ENCODE measurements around the gene FZD10. TPM values are rescaled to one million over a fixed set of nuclear protein-coding genes. Genes with fewer than 3 reads are reported as not detected.

FZD10 gene
- total and polyA plus RNA-seq, 12 donors, result 0.04 to 0.24 (median 0.07) TPM; not detected in 5

DNA sequence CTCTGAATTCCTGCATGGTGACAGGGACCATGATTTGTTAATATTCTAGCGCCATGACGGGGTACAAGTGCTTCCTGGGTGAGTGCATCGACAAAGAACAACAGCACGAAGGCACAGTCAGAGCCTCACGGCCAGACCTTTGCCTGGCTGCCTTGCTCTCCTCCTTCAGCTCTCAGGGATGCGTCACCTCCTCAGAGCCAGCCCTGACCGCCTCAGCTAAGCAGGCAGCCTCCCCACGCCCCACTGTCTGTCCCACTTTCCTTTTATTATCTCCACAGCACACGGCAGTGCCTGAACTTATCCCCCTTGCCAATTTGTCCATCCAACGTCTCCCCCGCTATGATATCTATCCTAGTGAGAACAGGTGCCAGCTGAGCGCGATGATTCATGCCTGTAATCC, 16.5 kb upstream of the FZD10 start:
- Histone ChIP-seq H3K27ac (no peak overlapping the region), H3K4me3 (no peak overlapping the region), H3K4me1 (no peaks in the 10 kb centered on the region), H3K27me3 (peaks cover 0 to 48% (median 19%) of the 10 kb centered on the region in 7 donors), H3K9me3 (no peaks in the 10 kb centered on the region), H3K36me3 (no peaks in the 10 kb centered on the region)
- ATAC-seq (no peak), DNase-seq (no peak)
- 49 to 64% methylated on average over 13 of the region's 13 CpGs for WGBS, 2 donors
- TF ChIP-seq, protein P1, sequence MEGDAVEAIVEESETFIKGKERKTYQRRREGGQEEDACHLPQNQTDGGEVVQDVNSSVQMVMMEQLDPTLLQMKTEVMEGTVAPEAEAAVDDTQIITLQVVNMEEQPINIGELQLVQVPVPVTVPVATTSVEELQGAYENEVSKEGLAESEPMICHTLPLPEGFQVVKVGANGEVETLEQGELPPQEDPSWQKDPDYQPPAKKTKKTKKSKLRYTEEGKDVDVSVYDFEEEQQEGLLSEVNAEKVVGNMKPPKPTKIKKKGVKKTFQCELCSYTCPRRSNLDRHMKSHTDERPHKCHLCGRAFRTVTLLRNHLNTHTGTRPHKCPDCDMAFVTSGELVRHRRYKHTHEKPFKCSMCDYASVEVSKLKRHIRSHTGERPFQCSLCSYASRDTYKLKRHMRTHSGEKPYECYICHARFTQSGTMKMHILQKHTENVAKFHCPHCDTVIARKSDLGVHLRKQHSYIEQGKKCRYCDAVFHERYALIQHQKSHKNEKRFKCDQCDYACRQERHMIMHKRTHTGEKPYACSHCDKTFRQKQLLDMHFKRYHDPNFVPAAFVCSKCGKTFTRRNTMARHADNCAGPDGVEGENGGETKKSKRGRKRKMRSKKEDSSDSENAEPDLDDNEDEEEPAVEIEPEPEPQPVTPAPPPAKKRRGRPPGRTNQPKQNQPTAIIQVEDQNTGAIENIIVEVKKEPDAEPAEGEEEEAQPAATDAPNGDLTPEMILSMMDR (IDR thresholded peaks at IDR 0.05), result no peak
- intact Hi-C loops (cut with DNase I), result no loop called here

DNA sequence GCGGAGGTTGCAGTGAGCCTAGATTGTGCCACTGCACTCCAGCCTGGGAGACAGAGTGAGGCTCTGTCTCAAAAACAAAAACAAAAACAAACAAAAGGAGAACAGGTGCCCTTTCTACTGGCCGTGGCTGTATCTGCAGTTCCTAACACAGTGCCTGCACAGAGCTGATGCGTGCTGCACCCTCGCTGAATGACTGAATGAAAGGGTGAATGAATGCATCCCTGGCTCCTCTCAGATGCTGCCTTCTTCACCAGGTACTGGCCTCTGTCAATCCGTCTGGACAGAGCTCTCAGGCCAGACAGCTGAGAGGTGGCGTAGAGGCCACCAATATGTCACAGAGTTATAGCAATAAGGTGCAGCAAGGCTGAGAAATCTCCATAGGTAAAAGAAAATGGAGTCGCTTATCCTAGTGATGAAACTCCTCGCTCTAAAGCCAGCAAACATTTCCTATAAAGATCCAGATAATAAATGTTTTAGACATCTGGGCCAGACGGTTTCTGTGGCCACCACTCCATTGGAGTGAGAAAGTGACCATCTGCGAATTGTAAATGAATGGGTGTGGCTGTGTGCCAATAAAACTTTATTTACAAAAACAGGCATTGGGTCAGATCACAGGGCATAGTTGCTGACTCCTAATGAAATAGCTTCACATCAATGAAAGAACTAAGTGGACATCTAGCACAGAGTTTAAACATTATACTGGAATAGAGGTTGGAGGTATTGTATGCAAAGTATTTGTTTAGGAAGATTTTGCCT, 15.9 kb upstream of the FZD10 start:
- intact Hi-C loops (cut with DNase I), result no loop called here
- ATAC-seq (no peak), DNase-seq (no peak)
- TF ChIP-seq, protein P1 (IDR thresholded peaks at IDR 0.05), result no peak
- H3K27me3 ChIP-seq, result peaks cover 0 to 47% (median 19%) of the 10 kb centered on the region in 7 donors
- H3K36me3 ChIP-seq, result no peaks in the 10 kb centered on the region
- no peaks in the 10 kb centered on the region for H3K9me3 ChIP-seq
- no peak overlapping the region for H3K27ac ChIP-seq
- WGBS, 2 donors, result 63 to 76% methylated on average over 10 of the region's 10 CpGs
- no peaks in the 10 kb centered on the region for H3K4me1 ChIP-seq
- H3K4me3 ChIP-seq, result no peak overlapping the region

DNA sequence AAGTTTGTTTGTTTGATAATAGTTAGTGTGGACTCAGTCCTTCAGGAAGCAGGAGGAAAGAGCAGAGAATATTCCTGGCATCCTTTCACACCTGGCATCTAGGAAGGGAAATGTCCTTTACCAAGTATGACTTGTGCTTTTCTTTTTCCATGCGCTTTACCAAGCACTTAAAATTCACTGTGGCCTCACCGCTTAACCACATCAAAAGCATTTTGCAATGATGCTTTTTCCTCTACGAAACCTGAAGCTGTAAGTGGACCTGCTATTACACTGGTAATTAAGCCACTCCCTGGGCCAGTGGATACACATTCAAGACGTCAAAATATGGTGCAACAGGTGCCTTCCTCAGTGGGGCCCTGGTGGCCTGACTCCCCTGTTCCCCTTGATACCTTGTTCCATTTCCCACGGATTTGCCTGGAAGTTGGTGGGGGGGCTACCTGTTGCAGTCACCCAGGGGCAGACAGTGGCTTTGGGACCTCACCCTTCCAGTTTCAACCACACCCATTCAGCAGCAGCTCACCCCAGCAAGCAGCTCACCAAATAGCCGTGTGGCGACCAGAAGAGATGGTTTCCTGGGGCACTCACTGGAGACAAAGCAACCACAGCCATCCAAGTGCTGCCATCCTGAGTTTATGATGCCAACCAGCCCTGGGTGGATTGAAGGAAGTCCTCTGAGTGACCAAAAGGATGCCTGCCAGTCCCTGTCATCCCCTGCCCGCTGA, 14.2 kb upstream of the FZD10 start:
- TF ChIP-seq, protein P1 (IDR thresholded peaks at IDR 0.05), result no peak
- intact Hi-C loops (cut with DNase I), result no loop called here
- DNase-seq, result no peak
- no peak for ATAC-seq
- Histone ChIP-seq H3K27me3 (peaks cover 0 to 37% (median 11%) of the 10 kb centered on the region in 7 donors), H3K4me3 (no peak overlapping the region), H3K9me3 (no peaks in the 10 kb centered on the region), H3K4me1 (no peaks in the 10 kb centered on the region), H3K36me3 (no peaks in the 10 kb centered on the region), H3K27ac (no peak overlapping the region)
- WGBS, 2 donors, result 52 to 64% methylated on average over 8 of the region's 8 CpGs

DNA sequence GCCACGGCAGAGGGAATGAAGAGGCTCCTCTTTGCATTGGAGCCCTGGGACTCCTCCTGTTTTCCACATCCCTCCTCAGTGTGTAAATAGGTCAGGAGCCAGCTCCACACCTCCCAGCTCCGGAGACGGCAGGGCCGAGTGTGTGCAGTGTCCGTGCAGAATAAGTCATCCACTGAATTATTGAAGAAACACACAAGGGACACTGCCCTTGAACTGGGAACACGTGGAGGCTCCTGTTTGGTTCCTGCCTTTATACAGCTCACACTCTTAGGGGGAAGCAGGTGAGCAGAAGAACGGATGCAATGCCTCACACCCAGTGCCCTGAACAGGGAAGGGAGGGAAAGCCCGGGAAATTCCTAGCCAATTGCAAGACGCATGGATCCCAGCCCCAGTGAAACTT, 10.4 kb upstream of the FZD10 start:
- intact Hi-C loops (cut with DNase I), result no loop called here
- WGBS, 2 donors, result 82 to 84% methylated on average over 9 of the region's 9 CpGs
- peaks cover 0 to 47% (median 30%) of the 10 kb centered on the region in 7 donors for H3K27me3 ChIP-seq

More for the DNA sequence above, 10.4 kb upstream of the FZD10 start:
- no peaks in the 10 kb centered on the region for H3K36me3 ChIP-seq
- TF ChIP-seq, protein P1 (IDR thresholded peaks at IDR 0.05), result no peak
- H3K4me3 ChIP-seq, result no peak overlapping the region
- DNase-seq (no peak), ATAC-seq (no peak)
- no peak overlapping the region for H3K27ac ChIP-seq
- no peaks in the 10 kb centered on the region for H3K9me3 ChIP-seq
- H3K4me1 ChIP-seq, result no peaks in the 10 kb centered on the region

All from heart right ventricle (tissue), 16 donors.